H1 (cell line): ENCODE data around the gene NEDD4L. TPM values are rescaled to one million over a fixed set of nuclear protein-coding genes. Genes with fewer than 3 reads are reported as not detected.

Experiments used
- TBP ChIP-seq: IDR thresholded peaks from 2 replicates; pipeline ENCODE4 v1.6.1; 2011; ENCODE audit warnings: low read depth, low read length, improper control_type of control experiment
- polyA plus RNA-seq, 7 experiments: library from polyadenylated mRNA; depleted of rRNA in 3 of 7; stranded (reverse) in 5 of 7; unstranded in 2 of 7; fragments of >200 nt in 5 of 7; fragments of 200-250 nt in 2 of 7; gene quantifications; 1 replicate in 5 of 7; 2 replicates in 1 of 7; 4 replicates in 1 of 7; pipeline versions ENCODE4 v1.2.1 to v1.2.3, GENCODE V29; 2011 to 2013; ENCODE audit warnings: missing spikeins in 2 of 7, mixed read lengths in 2 of 7
- total RNA-seq: library from RNA; stranded (reverse); fragmentation: NEBNext Ultra II Directional; extraction: Animal tissue kit (Norgen Biotek cat#: 25700); gene quantifications from 2 replicates; pipeline ENCODE4 v1.2.1, GENCODE V29; 2021

The NEDD4L gene
- total and polyA plus RNA-seq, 2 of the 8 experiments (the other 6 are each of a cell fraction or from before 2014, with no cell fraction given), result 37.3 to 69.8 TPM

- TF ChIP-seq TBP, result no peak
- TF ChIP-seq, all 59 proteins: peak for 0
These were observed 3.5 kb downstream of the NEDD4L start (continued) for GRCh38 chr18:58047556-58047882.
